H1 (cell line): ENCODE results near the gene MROH2B. TPM values are rescaled to one million over a fixed set of nuclear protein-coding genes. Genes with fewer than 3 reads are reported as not detected.

ENCODE experiments used
- CTCF ChIA-PET: fragments of 300-600 bp; sonication (Branson Sonifier 250); formaldehyde crosslinking; loops from one replicate; lab custom pipeline; 2021; ENCODE audit not compliant: partially characterized antibody; lab: Charles Lee
- POLR2A ChIA-PET: fragments of 300-600 bp; sonication (Branson Sonifier 250); formaldehyde crosslinking; loops from one replicate; lab custom pipeline; 2021; ENCODE audit warnings: inconsistent platforms; ENCODE audit not compliant: partially characterized antibody; lab: Charles Lee
- DNase-seq, 2 experiments: peaks; one replicate each; pipeline versions ENCODE4 v3.0.0 to v3.0.0-alpha.2; 2010 to 2022; ENCODE audit warnings: low spot score in 2 of 2, low read depth in 1 of 2, mixed read lengths in 1 of 2
- FAIRE-seq: peaks from 2 replicates; lab custom pipeline; 2011; peaks lifted over from hg19 to GRCh38; lab: Jason Lieb, UNC
- H2AFZ ChIP-seq: 2 replicates; pipeline ENCODE4 v1.8.1; 2012; ENCODE audit warnings: low read length, inconsistent platforms
- H2AK5ac ChIP-seq: 2 replicates; pipeline ENCODE4 v1.6.1; 2013; ENCODE audit warnings: low read depth, low read length
- H2BK120ac ChIP-seq: replicated peaks from 2 replicates; pipeline ENCODE3; 2013; ENCODE audit warnings: low read depth, low read length, inconsistent platforms
- H2BK12ac ChIP-seq: 2 replicates; pipeline ENCODE4 v1.6.1; 2013; ENCODE audit warnings: low read depth, low read length
- H2BK15ac ChIP-seq: 2 replicates; pipeline ENCODE4 v1.6.1; 2013; ENCODE audit warnings: low read length
- H2BK20ac ChIP-seq: 2 replicates; pipeline ENCODE4 v1.6.1; 2013; ENCODE audit warnings: low read length
- H2BK5ac ChIP-seq: 2 replicates; pipeline ENCODE4 v1.6.1; 2013; ENCODE audit warnings: low read depth, low read length
- H3K14ac ChIP-seq: 2 replicates; pipeline ENCODE4 v1.6.1; 2013; ENCODE audit warnings: inconsistent platforms; ENCODE audit not compliant: insufficient read length
- H3K18ac ChIP-seq: 2 replicates; pipeline ENCODE4 v1.6.1; 2013; ENCODE audit warnings: low read length; ENCODE audit errors: extremely low read depth
- H3K23ac ChIP-seq: 2 replicates; pipeline ENCODE4 v1.6.1; 2013; ENCODE audit warnings: inconsistent platforms; ENCODE audit not compliant: insufficient read length
- H3K23me2 ChIP-seq: 2 replicates; pipeline ENCODE4 v1.6.1; 2013; ENCODE audit warnings: low read depth, low read length
- H3K27ac ChIP-seq: 2 replicates; pipeline ENCODE4 v1.6.1; 2011; ENCODE audit warnings: low read depth, low read length, inconsistent platforms
- H3K27me3 ChIP-seq, 4 experiments: replicated peaks in 1 of 4; 1 replicate in 1 of 4; 2 replicates in 3 of 4; pipeline versions ENCODE4 v1.6.1 to v1.8.1; 2011 to 2013; ENCODE audit warnings: low read length in 3 of 4, mild to moderate bottlenecking in 3 of 4, inconsistent platforms in 2 of 4, mixed read lengths in 2 of 4, moderate library complexity in 1 of 4; ENCODE audit not compliant: control insufficient read depth in 3 of 4, insufficient read depth in 3 of 4; ENCODE audit errors: extremely low read depth in 1 of 4
- H3K36me3 ChIP-seq, 4 experiments: 2 replicates each; pipeline versions ENCODE4 v1.6.1 to v1.8.1; 2011 to 2013; ENCODE audit warnings: mild to moderate bottlenecking in 4 of 4, low read length in 3 of 4, moderate library complexity in 2 of 4, control low read depth in 1 of 4, inconsistent platforms in 1 of 4; ENCODE audit not compliant: insufficient read depth in 4 of 4, control insufficient read depth in 2 of 4
- H3K4ac ChIP-seq: replicated peaks from 2 replicates; pipeline ENCODE3; 2013; ENCODE audit warnings: low read length, low read depth, mixed read lengths, inconsistent platforms; ENCODE audit not compliant: insufficient read length
- H3K4me1 ChIP-seq, 4 experiments: replicated peaks in 1 of 4; 1 replicate in 1 of 4; 2 replicates in 3 of 4; pipeline versions ENCODE4 v1.6.1 to v1.8.1; 2011 to 2013; ENCODE audit warnings: low read length in 3 of 4, inconsistent platforms in 2 of 4, mixed read lengths in 1 of 4; ENCODE audit not compliant: insufficient read depth in 4 of 4, control insufficient read depth in 3 of 4
- H3K4me2 ChIP-seq, 2 experiments: 2 replicates each; pipeline versions ENCODE4 v1.6.1 to v1.8.1; 2011 to 2013; ENCODE audit warnings: low read depth in 2 of 2, low read length in 2 of 2, control low read depth in 1 of 2, inconsistent platforms in 1 of 2, mild to moderate bottlenecking in 1 of 2; ENCODE audit not compliant: insufficient read depth in 1 of 2
- H3K4me3 ChIP-seq, 4 experiments: fragments of 200-600, 300-600 bp in 1 of 4; sonication (generic), shearing (Covaris generic), sonication (Bioruptor Twin) in 1 of 4; 2 replicates each; pipeline versions ENCODE4 v1.5.1 to v1.8.1; 2011 to 2016; ENCODE audit warnings: low read length in 4 of 4, low read depth in 3 of 4, control low read depth in 2 of 4, inconsistent platforms in 2 of 4, mild to moderate bottlenecking in 2 of 4, mixed read lengths in 1 of 4, moderate library complexity in 1 of 4; ENCODE audit not compliant: insufficient read depth in 2 of 4; ENCODE audit errors: extremely low read depth in 1 of 4
- H3K56ac ChIP-seq: replicated peaks from 2 replicates; pipeline ENCODE3; 2013; ENCODE audit warnings: low read depth, mild to moderate bottlenecking, mixed read lengths, low read length, inconsistent platforms; ENCODE audit not compliant: insufficient read length
- H3K79me1 ChIP-seq: 2 replicates; pipeline ENCODE4 v1.6.1; 2013; ENCODE audit warnings: low read depth, low read length, control low read depth
- H3K79me2 ChIP-seq, 2 experiments: 2 replicates each; pipeline versions ENCODE4 v1.6.1 to v1.8.1; 2012 to 2013; ENCODE audit warnings: low read length in 2 of 2, mild to moderate bottlenecking in 2 of 2, inconsistent platforms in 1 of 2; ENCODE audit not compliant: insufficient read depth in 2 of 2, control insufficient read depth in 1 of 2
- H3K9ac ChIP-seq, 4 experiments: replicated peaks in 1 of 4; 1 replicate in 1 of 4; 2 replicates in 3 of 4; pipeline versions ENCODE4 v1.6.1 to v1.8.1; 2011 to 2013; ENCODE audit warnings: low read depth in 3 of 4, low read length in 3 of 4, control low read depth in 2 of 4, mild to moderate bottlenecking in 2 of 4, moderate library complexity in 2 of 4, inconsistent platforms in 1 of 4; ENCODE audit errors: extremely low read depth in 1 of 4
- H3K9me3 ChIP-seq, 2 experiments: 2 replicates each; pipeline versions ENCODE4 v1.6.1 to v1.8.1; 2012 to 2013; ENCODE audit warnings: mild to moderate bottlenecking in 2 of 2, moderate library complexity in 2 of 2, control low read depth in 1 of 2, inconsistent platforms in 1 of 2, low read depth in 1 of 2, low read length in 1 of 2, mixed read lengths in 1 of 2; ENCODE audit not compliant: insufficient read depth in 2 of 2
- H4K20me1 ChIP-seq, 2 experiments: replicated peaks in 1 of 2; 2 replicates each; pipeline versions ENCODE3 to v1.8.1; 2011 to 2013; ENCODE audit warnings: inconsistent platforms in 2 of 2, low read length in 2 of 2, mild to moderate bottlenecking in 1 of 2; ENCODE audit not compliant: insufficient read depth in 2 of 2, control insufficient read depth in 1 of 2
- H4K5ac ChIP-seq: 2 replicates; pipeline ENCODE4 v1.6.1; 2013; ENCODE audit warnings: low read length, low read depth, mixed read lengths, inconsistent platforms; ENCODE audit not compliant: insufficient read length
- H4K8ac ChIP-seq: 2 replicates; pipeline ENCODE4 v1.8.0; 2013; ENCODE audit warnings: mild to moderate bottlenecking, moderate library complexity, low read length, inconsistent platforms; ENCODE audit not compliant: insufficient read depth; ENCODE audit errors: extremely low read depth
- H4K91ac ChIP-seq: replicated peaks from 2 replicates; pipeline ENCODE3; 2013; ENCODE audit warnings: low read length, mixed read lengths, inconsistent platforms; ENCODE audit not compliant: insufficient read length
- CEBPB ChIP-seq: IDR thresholded peaks from 2 replicates; pipeline ENCODE4 v1.6.1; 2012; ENCODE audit warnings: low read depth, low read length
- RBBP5 ChIP-seq: IDR thresholded peaks from 2 replicates; pipeline ENCODE4 v1.7.1; 2012; ENCODE audit warnings: low read depth, mild to moderate bottlenecking, inconsistent platforms, low read length, moderate library complexity, borderline replicate concordance
- RFX5 ChIP-seq: IDR thresholded peaks from 2 replicates; pipeline ENCODE4 v1.6.1; 2011; ENCODE audit warnings: low read depth, low read length, improper control_type of control experiment, borderline replicate concordance
- SIRT6 ChIP-seq: IDR thresholded peaks from one replicate; pipeline ENCODE4 v1.7.1; 2012; ENCODE audit warnings: low read length, inconsistent platforms
- WGBS, 2 experiments: shearing (Covaris generic) in 1 of 2; methylation state at CpG; one replicate each; pipeline versions ENCODE4 v1.1.6 to v1.1.7; 2013 to 2015; ENCODE audit warnings: low lambda C conversion rate in 2 of 2, mixed read lengths in 2 of 2, inconsistent platforms in 1 of 2, low coverage in 1 of 2, missing lambda C conversion rate in 1 of 2; ENCODE audit not compliant: insufficient replicate concordance in 2 of 2, insufficient coverage in 1 of 2, insufficient read length in 1 of 2; ENCODE audit errors: extremely low coverage in 1 of 2, missing lambda C conversion rate in 1 of 2; 5-methylcytosine and 5-hydroxymethylcytosine counted together
- polyA plus RNA-seq, 7 experiments: library from polyadenylated mRNA; depleted of rRNA in 3 of 7; stranded (reverse) in 5 of 7; unstranded in 2 of 7; fragments of >200 nt in 5 of 7; fragments of 200-250 nt in 2 of 7; gene quantifications; 1 replicate in 5 of 7; 2 replicates in 1 of 7; 4 replicates in 1 of 7; pipeline versions ENCODE4 v1.2.1 to v1.2.3, GENCODE V29; 2011 to 2013; ENCODE audit warnings: missing spikeins in 2 of 7, mixed read lengths in 2 of 7
- total RNA-seq: library from RNA; stranded (reverse); fragmentation: NEBNext Ultra II Directional; extraction: Animal tissue kit (Norgen Biotek cat#: 25700); gene quantifications from 2 replicates; pipeline ENCODE4 v1.2.1, GENCODE V29; 2021

MROH2B gene
- total and polyA plus RNA-seq, 2 of the 8 experiments (the other 6 are each of a cell fraction or from before 2014, with no cell fraction given): not detected

GRCh38 chr5:41004931-41005330, 66.2 kb downstream of the MROH2B start:
- Histone ChIP-seq H4K20me1 (no peaks in the 10 kb centered on the region), H2BK15ac (no peak overlapping the region)
- TF ChIP-seq RFX5 (no peak), SIRT6 (no peak), RBBP5 (no peak), CEBPB (no peak)

More at GRCh38 chr5:41004931-41005330, 66.2 kb downstream of the MROH2B start:
- Histone ChIP-seq H4K91ac (no peak overlapping the region), H3K27ac (no peak overlapping the region), H2BK20ac (no peak overlapping the region), H3K79me1 (no peaks in the 10 kb centered on the region), H3K4me3 (no peak overlapping the region), H2BK120ac (no peak overlapping the region), H2BK5ac (no peak overlapping the region), H3K23ac (no peak overlapping the region), H3K9ac (no peak overlapping the region), H2BK12ac (no peak overlapping the region), H3K9me3 (no peaks in the 10 kb centered on the region; a peak in 1 of 4 replicates), H2AK5ac (no peak overlapping the region), H3K18ac (no peak overlapping the region), H3K4ac (no peak overlapping the region), H3K23me2 (no peaks in the 10 kb centered on the region), H3K36me3 (no peaks in the 10 kb centered on the region), H3K56ac (no peak overlapping the region), H3K14ac (no peak overlapping the region), H3K79me2 (no peaks in the 10 kb centered on the region), H4K8ac (no peak overlapping the region), H4K5ac (no peak overlapping the region), H3K4me2 (no peak overlapping the region), H2AFZ (no peak overlapping the region; the same call in 1 of the 2 replicates), H3K4me1 (no peaks in the 10 kb centered on the region), H3K27me3 (no peaks in the 10 kb centered on the region)
- 85% methylated on average over 7 of the region's 7 CpGs; no CpG with 5 or more reads in 1 of the 2 experiments for WGBS, 2 experiments
- ChIA-PET POLR2A (no interaction called here), CTCF (no interaction called here)
- FAIRE-seq (no peak), DNase-seq (no peak)
